Testis (tissue), 2 donors: ENCODE data around the gene ZNF217.
"Not testable (repeated sequence)": the region's sequence is repeated elsewhere in the genome, so short reads cannot be mapped to it uniquely, and the experiment has no call there.

Source experiments
- POLR2A ChIP-seq: fragments of 450-650 bp; IDR thresholded peaks from one replicate; pipeline ENCODE4 v1.6.1; 2017; ENCODE audit warnings: antibody characterized with exemption, mild to moderate bottlenecking, moderate library complexity
- TF ChIP-seq, protein P1 (sequence below), 3 experiments: fragments of 450-650 bp in 2 of 3; fragments of 200-600 bp in 1 of 3; sonication (generic) in 1 of 3; IDR thresholded peaks; one replicate each; pipeline ENCODE4 v1.5.1; 2016 to 2019; ENCODE audit warnings: antibody characterized with exemption in 3 of 3, mild to moderate bottlenecking in 2 of 3, moderate library complexity in 1 of 3

DNA sequence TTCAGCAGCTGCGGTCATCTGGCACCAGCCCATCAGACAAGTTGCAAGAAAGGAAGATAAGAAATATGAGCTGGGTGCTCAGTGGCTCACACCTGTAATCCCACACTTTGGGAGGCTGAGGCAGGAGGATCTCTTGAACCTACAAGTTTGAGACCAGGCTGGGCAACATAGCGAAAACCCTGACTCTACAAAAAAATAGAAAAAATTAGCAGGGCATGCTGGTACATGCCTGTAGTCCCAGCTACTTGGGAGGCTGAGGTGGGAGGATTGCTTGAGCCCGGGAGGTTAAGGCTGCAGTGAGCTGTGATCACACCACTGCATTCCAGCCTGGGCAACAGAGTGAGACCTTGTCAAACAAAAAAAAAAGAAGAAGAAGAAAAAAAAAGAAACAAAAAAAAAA, 57.3 kb downstream of the ZNF217 start:
- TF ChIP-seq, protein P1, sequence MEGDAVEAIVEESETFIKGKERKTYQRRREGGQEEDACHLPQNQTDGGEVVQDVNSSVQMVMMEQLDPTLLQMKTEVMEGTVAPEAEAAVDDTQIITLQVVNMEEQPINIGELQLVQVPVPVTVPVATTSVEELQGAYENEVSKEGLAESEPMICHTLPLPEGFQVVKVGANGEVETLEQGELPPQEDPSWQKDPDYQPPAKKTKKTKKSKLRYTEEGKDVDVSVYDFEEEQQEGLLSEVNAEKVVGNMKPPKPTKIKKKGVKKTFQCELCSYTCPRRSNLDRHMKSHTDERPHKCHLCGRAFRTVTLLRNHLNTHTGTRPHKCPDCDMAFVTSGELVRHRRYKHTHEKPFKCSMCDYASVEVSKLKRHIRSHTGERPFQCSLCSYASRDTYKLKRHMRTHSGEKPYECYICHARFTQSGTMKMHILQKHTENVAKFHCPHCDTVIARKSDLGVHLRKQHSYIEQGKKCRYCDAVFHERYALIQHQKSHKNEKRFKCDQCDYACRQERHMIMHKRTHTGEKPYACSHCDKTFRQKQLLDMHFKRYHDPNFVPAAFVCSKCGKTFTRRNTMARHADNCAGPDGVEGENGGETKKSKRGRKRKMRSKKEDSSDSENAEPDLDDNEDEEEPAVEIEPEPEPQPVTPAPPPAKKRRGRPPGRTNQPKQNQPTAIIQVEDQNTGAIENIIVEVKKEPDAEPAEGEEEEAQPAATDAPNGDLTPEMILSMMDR (IDR thresholded peaks at IDR 0.05) = not testable (repeated sequence)
- TF ChIP-seq POLR2A = not testable (repeated sequence)
